Stimulated activated CD8-positive, alpha-beta memory T cell treated with anti-CD3 and anti-CD28 coated beads, Interleukin-12 subunit alpha, Interleukin-12 subunit beta, amount 100 ng/mL, for 4 hours (primary cell): Measurements from ENCODE around the gene CDK11B.
A peak's percentile ranks its signal among the peaks of the same experiment; 100 is the strongest.

Experiments
- DNase-seq: peaks from one replicate; pipeline ENCODE4 v3.0.0-alpha.2; 2020; ENCODE audit warnings: low read depth

Gene CDK11B

DNA sequence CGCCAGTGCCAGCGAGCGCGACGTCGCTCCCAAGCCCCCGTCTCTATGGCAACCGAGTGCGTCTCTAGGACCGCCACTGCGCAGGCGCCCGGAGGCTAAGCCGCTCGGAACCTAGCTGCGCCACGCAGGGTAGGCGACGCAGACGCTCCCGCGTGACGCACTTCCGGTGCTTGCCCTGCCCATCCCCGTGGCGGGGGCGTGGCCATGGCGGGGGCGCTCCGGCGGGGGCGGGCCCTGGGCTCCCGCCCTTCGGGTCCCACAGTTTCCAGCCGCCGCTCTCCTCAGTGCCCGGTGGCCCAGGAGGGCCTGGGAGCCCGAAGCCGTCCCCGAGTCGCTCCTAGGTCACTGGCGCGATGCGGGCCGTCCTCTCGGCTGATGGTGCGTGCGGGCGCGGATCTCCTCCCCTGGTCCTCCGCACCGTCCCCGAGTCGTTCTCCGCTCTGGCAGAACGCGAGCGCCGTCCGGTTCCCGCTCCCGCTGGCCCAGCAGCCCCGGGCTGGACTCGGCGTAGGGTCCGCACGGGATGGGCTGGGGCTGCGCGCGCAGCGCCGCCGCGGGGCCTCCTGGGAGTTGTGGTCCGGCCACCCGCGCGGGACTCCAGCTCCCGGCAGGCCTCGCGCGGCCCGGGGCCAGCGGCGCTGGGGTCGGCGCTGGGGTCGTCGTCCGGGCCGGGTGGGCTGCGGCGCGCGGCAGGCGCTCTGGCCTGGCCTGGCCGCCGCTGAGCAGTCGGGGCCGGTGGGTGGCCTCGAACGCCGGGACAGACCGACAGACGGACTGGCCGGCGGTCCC is 43.4 kb downstream of the CDK11B start, which contains the start of gene MIB2:
Gene MIB2, plus strand, starts transcription at position 245 of the 789 bp plus-strand sequence. CDS start 7,953 bp downstream, outside the sequence.
- peak; percentile 96 for DNase-seq

DNA sequence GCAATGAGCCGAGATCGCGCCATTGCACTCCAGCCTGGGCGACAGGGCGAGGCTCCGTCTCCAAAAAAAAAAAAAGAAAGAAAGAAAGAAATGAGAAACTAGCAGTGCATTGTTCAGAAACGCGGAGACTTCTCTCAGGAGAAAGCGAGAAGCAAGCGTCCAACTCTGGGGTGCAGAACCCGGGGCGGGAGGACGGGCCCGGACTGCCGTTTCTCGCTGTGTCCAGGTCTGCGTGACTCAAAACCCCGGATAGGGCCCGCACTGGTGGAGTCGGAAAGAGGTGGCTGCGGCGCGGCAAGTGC is 43.9 kb downstream of the CDK11B start:
- DNase-seq = no peak

GRCh38 chr1:1614204-1614953 is 44.4 kb downstream of the CDK11B start:
- DNase-seq = peak; percentile 34

- DNase-seq = no peak
Measured at GRCh38 chr1:1613509-1614082, 45.2 kb downstream of the CDK11B start.

GRCh38 chr1:1612104-1612400 is 46.8 kb downstream of the CDK11B start:
- DNase-seq = no peak

DNA sequence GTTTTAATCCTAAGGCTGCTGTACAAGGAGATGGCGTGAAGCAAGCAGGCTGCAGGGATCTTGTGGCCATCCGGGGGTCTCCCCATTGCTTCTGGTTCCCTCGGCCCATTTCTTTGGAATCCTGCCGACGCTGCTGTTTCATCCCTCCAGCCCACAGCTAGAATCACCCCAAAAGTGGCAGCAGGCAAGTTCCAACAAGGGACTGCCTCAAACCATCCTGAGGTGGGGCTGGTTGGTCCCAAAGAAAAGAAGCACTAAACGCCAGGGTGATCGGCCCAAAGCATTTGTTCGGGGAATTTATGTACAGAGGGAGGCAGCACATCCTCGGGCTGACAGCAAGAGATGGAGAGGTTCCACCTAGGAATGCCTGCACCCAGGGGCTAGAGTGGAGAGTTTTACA is 48.0 kb downstream of the CDK11B start:
- no peak for DNase-seq

GRCh38 chr1:1609822-1610485 is 48.9 kb downstream of the CDK11B start:
- no peak for DNase-seq

DNA sequence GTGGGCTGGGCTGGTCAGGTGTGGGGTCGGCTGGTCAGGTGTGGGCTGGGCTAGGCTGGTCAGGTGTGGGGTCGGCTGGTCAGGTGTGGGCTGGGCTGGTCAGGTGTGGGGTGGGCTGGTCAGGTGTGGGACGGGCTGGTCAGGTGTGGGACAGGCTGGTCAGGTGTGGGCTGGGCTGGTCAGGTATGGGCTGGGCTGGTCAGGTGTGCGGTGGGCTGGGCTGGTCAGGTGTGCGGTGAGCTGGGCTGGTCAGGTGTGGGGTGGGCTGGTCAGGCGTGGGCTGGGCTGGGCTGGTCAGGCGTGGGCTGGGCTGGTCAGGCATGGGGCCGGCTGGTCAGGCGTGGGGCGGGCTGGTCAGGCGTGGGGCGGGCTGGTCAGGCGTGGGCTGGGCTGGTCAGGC is 52.6 kb downstream of the CDK11B start:
- no peak for DNase-seq

DNA sequence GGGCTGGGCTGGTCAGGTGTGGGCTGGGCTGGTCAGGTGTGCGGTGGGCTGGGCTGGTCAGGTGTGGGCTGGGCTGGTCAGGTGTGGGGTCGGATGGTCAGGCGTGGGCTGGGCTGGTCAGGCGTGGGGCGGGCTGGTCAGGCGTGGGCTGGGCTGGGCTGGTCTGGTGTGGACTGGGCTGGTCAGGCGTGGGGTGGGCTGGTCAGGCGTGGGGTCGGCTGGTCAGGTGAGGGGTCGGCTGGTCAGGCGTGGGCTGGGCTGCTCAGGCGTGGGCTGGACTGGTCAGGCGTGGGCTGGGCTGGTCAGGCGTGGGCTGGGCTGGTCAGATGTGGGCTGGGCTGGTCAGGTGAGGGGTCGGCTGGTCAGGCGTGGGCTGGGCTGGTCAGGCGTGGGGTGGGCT is 53.1 kb downstream of the CDK11B start:
- no peak for DNase-seq

DNA sequence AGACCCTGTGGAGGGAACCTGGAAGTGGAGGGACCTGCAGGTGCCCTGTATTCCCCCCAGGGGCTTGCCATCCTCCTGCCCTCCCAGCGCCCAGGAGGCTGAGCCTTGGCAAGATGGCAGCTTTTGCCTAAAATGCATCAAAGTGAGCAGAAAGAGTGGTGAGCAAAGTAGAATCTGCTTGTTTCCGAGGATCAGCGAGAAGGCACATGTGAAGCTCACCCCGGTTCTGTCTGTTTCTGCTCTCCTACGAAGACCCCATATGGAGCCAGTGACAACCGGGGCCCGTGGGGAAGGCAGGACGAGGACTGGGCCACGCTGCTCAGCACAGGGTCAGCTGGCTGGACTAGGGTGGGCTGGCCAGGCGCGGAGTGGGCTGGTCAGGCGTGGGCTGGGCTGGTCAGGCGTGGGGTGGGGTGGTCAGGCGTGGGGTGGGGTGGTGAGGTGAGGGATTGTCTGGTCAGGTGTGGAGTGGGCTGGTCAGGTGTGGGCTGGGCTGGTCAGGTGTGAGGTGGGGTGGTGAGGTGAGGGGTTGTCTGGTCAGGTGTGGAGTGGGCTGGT is 53.7 kb downstream of the CDK11B start:
- no peak for DNase-seq

- DNase-seq = no peak
Measured at GRCh38 chr1:1604374-1605033, 54.3 kb downstream of the CDK11B start.

DNA sequence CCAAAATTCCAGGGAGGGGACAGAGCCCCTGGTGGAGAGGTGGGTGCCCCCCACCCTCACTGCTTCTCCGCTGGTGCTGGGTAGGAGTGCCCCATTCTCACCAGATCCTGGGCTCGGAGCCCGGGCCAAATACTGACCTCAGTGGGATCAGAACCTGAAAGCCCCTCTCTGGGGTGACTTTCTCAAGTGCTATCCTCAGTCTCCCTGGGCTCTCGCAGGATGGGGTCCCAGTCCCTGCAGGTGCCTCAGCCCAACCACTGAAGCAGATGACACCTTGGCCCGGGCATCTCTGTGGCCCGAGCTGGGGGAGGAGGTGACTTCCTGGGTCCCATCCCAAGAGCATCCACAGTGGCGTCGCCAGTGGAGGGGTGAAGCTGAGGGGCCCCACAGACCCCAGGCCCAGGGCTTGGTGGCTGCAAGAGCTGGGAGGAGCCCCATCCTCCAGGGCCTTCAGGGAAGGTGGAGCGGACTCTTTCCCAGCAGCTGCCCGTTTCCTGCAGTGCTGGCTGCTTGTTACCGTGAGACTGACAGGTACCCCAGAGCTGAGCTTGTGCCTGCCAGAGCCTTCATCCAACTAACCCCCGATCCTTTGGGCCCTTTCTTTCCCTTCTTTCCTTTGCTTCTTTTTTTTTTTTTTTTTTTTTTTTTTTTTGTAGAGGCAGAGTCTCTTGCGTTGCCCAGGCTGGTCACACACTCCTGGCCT is 55.0 kb downstream of the CDK11B start:
- no peak for DNase-seq

- DNase-seq = no peak
Measured at GRCh38 chr1:1602968-1603506, 55.8 kb downstream of the CDK11B start.

GRCh38 chr1:1602304-1602967 is 56.4 kb downstream of the CDK11B start:
- DNase-seq = no peak

- DNase-seq = no peak
Measured at GRCh38 chr1:1601564-1602303, 57.1 kb downstream of the CDK11B start.

GRCh38 chr1:1600861-1601563 is 57.8 kb downstream of the CDK11B start:
- DNase-seq = no peak

- no peak for DNase-seq
Measured at GRCh38 chr1:1599935-1600860, 58.6 kb downstream of the CDK11B start, which contains the start of gene FNDC10. TSS of gene FNDC10 (minus strand) at chr1:1600135. CDS start at chr1:1600015, 120 bp downstream.
